Lower leg skin (tissue), 4 donors: ENCODE results near the gene SETD1A. TPM values are rescaled to one million over a fixed set of nuclear protein-coding genes. Genes with fewer than 3 reads are reported as not detected.

ENCODE experiments used
- DNase-seq, 2 donors: peaks; one replicate each; pipeline ENCODE4 v3.0.0-alpha.2; 2019; ENCODE audit warnings: low spot score in 2 of 2
- H3K4me3 ChIP-seq: fragments of 200-600 bp; sonication (generic); 2 replicates; pipeline ENCODE4 v1.5.1; 2017; ENCODE audit warnings: mild to moderate bottlenecking, low read depth; ENCODE audit not compliant: poor library complexity, severe bottlenecking
- CTCF ChIP-seq, 3 donors: fragments of 450-650 bp; IDR thresholded peaks; one replicate each; pipeline ENCODE4 v1.5.1; 2016; ENCODE audit warnings: antibody characterized with exemption in 3 of 3, mild to moderate bottlenecking in 3 of 3, moderate library complexity in 2 of 3
- POLR2A ChIP-seq, 2 donors: fragments of 450-650 bp; IDR thresholded peaks; one replicate each; pipeline ENCODE4 v1.6.1; 2016 to 2017; ENCODE audit warnings: antibody characterized with exemption in 2 of 2, mild to moderate bottlenecking in 1 of 2, moderate library complexity in 1 of 2
- WGBS, 2 donors: methylation state at CpG; one replicate each; pipeline ENCODE4 v1.1.5; 2018; 5-methylcytosine and 5-hydroxymethylcytosine counted together
- intact Hi-C: fragments of 100-400 bp; cut with DNase I; formaldehyde crosslinking; loops from one replicate; pipeline ENCODE4 v1.15.0; 2023; ENCODE audit warnings: low total_unique reads
- total RNA-seq, 4 donors: library from RNA; depleted of rRNA; stranded (reverse); fragments of >200 nt; gene quantifications; one replicate each; pipeline ENCODE4 v1.1.0, GENCODE V29; 2016

SETD1A gene
- total RNA-seq, 4 donors from 2014 or later: 9.2 to 22.4 (median 10.7) TPM

GRCh38 chr16:30977502-30977901 lies 19.9 kb downstream of the SETD1A start:
- H3K4me3 ChIP-seq: no peak overlapping the region
- TF ChIP-seq CTCF (IDR thresholded peaks at IDR 0.05) (no peak), POLR2A (IDR thresholded peaks at IDR 0.05) (no peak)
- no peak for DNase-seq
- WGBS, 2 donors: 80 to 81% methylated on average over 14 to 15 of the region's 17 CpGs
- intact Hi-C loops: no loop called here

GRCh38 chr16:30979170-30980022 lies 21.8 kb downstream of the SETD1A start:
- TF ChIP-seq CTCF (IDR thresholded peaks at IDR 0.05): no peak
- no peak for TF ChIP-seq POLR2A (IDR thresholded peaks at IDR 0.05)
- intact Hi-C loops: loop anchor here (5.0 to 10.0 kb wide), 3 partner anchors 165 to 893 kb away; partner anchors contain the start of genes ZNF267 and ZNF843
- no peak for DNase-seq
- WGBS, 2 donors: 89 to 92% methylated on average over 41 to 56 of the region's 62 CpGs
- no peak overlapping the region for H3K4me3 ChIP-seq

- TF ChIP-seq CTCF (IDR thresholded peaks at IDR 0.05) (no peak), POLR2A (IDR thresholded peaks at IDR 0.05) (no peak)
- WGBS, 2 donors: 89 to 94% methylated on average over 15 of the region's 15 CpGs
- no peak for DNase-seq
- H3K4me3 ChIP-seq: no peak overlapping the region
- intact Hi-C loops: loop anchor here (5.0 to 10.0 kb wide), 3 partner anchors 165 to 892 kb away; partner anchors contain the start of genes ZNF267 and ZNF843
Measured at GRCh38 chr16:30980023-30980371, 22.4 kb downstream of the SETD1A start.

- TF ChIP-seq POLR2A (IDR thresholded peaks at IDR 0.05) (no peak), CTCF (IDR thresholded peaks at IDR 0.05) (no peak)
- H3K4me3 ChIP-seq: no peak overlapping the region
- DNase-seq: no peak
- intact Hi-C loops: loop anchor here (5.0 to 10.0 kb wide), 3 partner anchors 164 to 892 kb away; partner anchors contain the start of genes ZNF267 and ZNF843
- 88 to 91% methylated on average over 25 to 29 of the region's 29 CpGs for WGBS, 2 donors
Measured at GRCh38 chr16:30980434-30980833, 22.9 kb downstream of the SETD1A start.

GRCh38 chr16:30980959-30981358 lies 23.4 kb downstream of the SETD1A start:
- H3K4me3 ChIP-seq: no peak overlapping the region
- intact Hi-C loops: loop anchor here (5.0 to 10.0 kb wide), 3 partner anchors 164 to 891 kb away; partner anchors contain the start of genes ZNF267 and ZNF843
- no peak for TF ChIP-seq CTCF (IDR thresholded peaks at IDR 0.05)
- TF ChIP-seq POLR2A (IDR thresholded peaks at IDR 0.05): no peak
- 93 to 97% methylated on average over 11 to 14 of the region's 14 CpGs for WGBS, 2 donors
- no peak for DNase-seq
